Body of pancreas (tissue), 4 donors: ENCODE measurements around the gene SMIM41.

Source experiments
- POLR2A ChIP-seq, 3 donors: fragments of 450-650 bp; IDR thresholded peaks; one replicate each; pipeline ENCODE4 v1.6.1; 2016; ENCODE audit warnings: antibody characterized with exemption in 3 of 3, mild to moderate bottlenecking in 2 of 3
- TF ChIP-seq, protein P1 (sequence below), 7 experiments: fragments of 450-650 bp in 4 of 7; fragments of 200-600 bp in 3 of 7; sonication (generic) in 3 of 7; IDR thresholded peaks; one replicate each; pipeline ENCODE4 v1.5.1; 2016 to 2019; ENCODE audit warnings: antibody characterized with exemption in 7 of 7

DNA sequence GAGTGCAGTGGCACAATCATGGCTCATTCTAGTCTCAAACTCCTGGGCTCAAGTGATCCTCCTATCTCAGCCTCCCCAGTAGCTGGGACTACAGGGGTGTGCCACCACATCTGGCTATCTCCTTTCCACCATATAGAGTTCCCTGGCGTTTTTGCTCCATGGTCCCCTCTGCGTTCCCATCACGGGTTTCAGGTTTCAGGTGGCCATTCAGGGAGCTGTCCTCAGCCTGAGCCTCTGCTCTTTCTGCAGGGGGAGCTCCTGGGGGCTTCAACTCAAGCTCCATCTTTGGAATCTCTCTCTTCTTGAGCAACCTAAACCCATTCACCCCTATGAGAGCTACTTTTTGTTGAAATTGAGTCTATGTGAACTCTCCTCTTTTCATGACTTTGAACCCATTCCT lies 11.6 kb downstream of the SMIM41 start:
- no peak for TF ChIP-seq POLR2A (IDR thresholded peaks at IDR 0.05)
- TF ChIP-seq, protein P1, sequence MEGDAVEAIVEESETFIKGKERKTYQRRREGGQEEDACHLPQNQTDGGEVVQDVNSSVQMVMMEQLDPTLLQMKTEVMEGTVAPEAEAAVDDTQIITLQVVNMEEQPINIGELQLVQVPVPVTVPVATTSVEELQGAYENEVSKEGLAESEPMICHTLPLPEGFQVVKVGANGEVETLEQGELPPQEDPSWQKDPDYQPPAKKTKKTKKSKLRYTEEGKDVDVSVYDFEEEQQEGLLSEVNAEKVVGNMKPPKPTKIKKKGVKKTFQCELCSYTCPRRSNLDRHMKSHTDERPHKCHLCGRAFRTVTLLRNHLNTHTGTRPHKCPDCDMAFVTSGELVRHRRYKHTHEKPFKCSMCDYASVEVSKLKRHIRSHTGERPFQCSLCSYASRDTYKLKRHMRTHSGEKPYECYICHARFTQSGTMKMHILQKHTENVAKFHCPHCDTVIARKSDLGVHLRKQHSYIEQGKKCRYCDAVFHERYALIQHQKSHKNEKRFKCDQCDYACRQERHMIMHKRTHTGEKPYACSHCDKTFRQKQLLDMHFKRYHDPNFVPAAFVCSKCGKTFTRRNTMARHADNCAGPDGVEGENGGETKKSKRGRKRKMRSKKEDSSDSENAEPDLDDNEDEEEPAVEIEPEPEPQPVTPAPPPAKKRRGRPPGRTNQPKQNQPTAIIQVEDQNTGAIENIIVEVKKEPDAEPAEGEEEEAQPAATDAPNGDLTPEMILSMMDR (IDR thresholded peaks at IDR 0.05) = no peak
